ENCODE measurements around the gene CFAP119.

Gene CFAP119

GRCh38 chr16:30774367-30775130, 12.7 kb upstream of the CFAP119 start:
- TF ChIP-seq GATA3 (IDR thresholded peaks at IDR 0.05; ENCODE audit: low read depth, low read length) (no peak), GATA2 (IDR thresholded peaks at IDR 0.05; ENCODE audit: low read depth, low read length) (no peak)

GRCh38 chr16:30773826-30774225, 12.0 kb upstream of the CFAP119 start:
- TF ChIP-seq GATA3 (IDR thresholded peaks at IDR 0.05; ENCODE audit: low read depth, low read length) (no peak), GATA2 (IDR thresholded peaks at IDR 0.05; ENCODE audit: low read depth, low read length) (no peak)

- no peak for TF ChIP-seq GATA3 (IDR thresholded peaks at IDR 0.05; ENCODE audit: low read depth, low read length)
- TF ChIP-seq GATA2 (IDR thresholded peaks at IDR 0.05; ENCODE audit: low read depth, low read length): no peak
Measured at GRCh38 chr16:30771726-30772125, 9.9 kb upstream of the CFAP119 start.

- no peak for TF ChIP-seq GATA2 (IDR thresholded peaks at IDR 0.05; ENCODE audit: low read depth, low read length)
Measured at GRCh38 chr16:30769379-30770089, 7.7 kb upstream of the CFAP119 start.

GRCh38 chr16:30768583-30769181, 6.8 kb upstream of the CFAP119 start:
- no peak for TF ChIP-seq GATA2 (IDR thresholded peaks at IDR 0.05; ENCODE audit: low read depth, low read length)
- TF ChIP-seq GATA3 (IDR thresholded peaks at IDR 0.05; ENCODE audit: low read depth, low read length): no peak

- TF ChIP-seq GATA2 (IDR thresholded peaks at IDR 0.05; ENCODE audit: low read depth, low read length): no peak
- TF ChIP-seq GATA3 (IDR thresholded peaks at IDR 0.05; ENCODE audit: low read depth, low read length): no peak
Measured at GRCh38 chr16:30767767-30768465, 6.1 kb upstream of the CFAP119 start.

- no peak for TF ChIP-seq GATA3 (IDR thresholded peaks at IDR 0.05; ENCODE audit: low read depth, low read length)
- TF ChIP-seq GATA2 (IDR thresholded peaks at IDR 0.05; ENCODE audit: low read depth, low read length): no peak
Measured at GRCh38 chr16:30766933-30767284, 5.0 kb upstream of the CFAP119 start.

GRCh38 chr16:30766206-30766932, 4.5 kb upstream of the CFAP119 start:
- no peak for TF ChIP-seq GATA2 (IDR thresholded peaks at IDR 0.05; ENCODE audit: low read depth, low read length)
- TF ChIP-seq GATA3 (IDR thresholded peaks at IDR 0.05; ENCODE audit: low read depth, low read length): no peak

GRCh38 chr16:30764816-30765465, 3.1 kb upstream of the CFAP119 start:
- TF ChIP-seq GATA3 (IDR thresholded peaks at IDR 0.05; ENCODE audit: low read depth, low read length): no peak
- TF ChIP-seq GATA2 (IDR thresholded peaks at IDR 0.05; ENCODE audit: low read depth, low read length): no peak

GRCh38 chr16:30764086-30764485, 2.2 kb upstream of the CFAP119 start:
- no peak for TF ChIP-seq GATA3 (IDR thresholded peaks at IDR 0.05; ENCODE audit: low read depth, low read length)
- no peak for TF ChIP-seq GATA2 (IDR thresholded peaks at IDR 0.05; ENCODE audit: low read depth, low read length)

GRCh38 chr16:30762991-30763725, 1.3 kb upstream of the CFAP119 start:
- TF ChIP-seq GATA3 (IDR thresholded peaks at IDR 0.05; ENCODE audit: low read depth, low read length) (no peak), GATA2 (IDR thresholded peaks at IDR 0.05; ENCODE audit: low read depth, low read length) (no peak)

- TF ChIP-seq GATA3 (IDR thresholded peaks at IDR 0.05; ENCODE audit: low read depth, low read length): no peak
- no peak for TF ChIP-seq GATA2 (IDR thresholded peaks at IDR 0.05; ENCODE audit: low read depth, low read length)
Measured at GRCh38 chr16:30761427-30761927, 385 bp downstream of the CFAP119 start.
